Measurements from ENCODE around the gene OR4D11. TPM values are rescaled to one million over a fixed set of nuclear protein-coding genes. Genes with fewer than 3 reads are reported as not detected.
"Not testable (repeated sequence)": the region's sequence is repeated elsewhere in the genome, so short reads cannot be mapped to it uniquely, and the experiment has no call there.

Gene OR4D11
- total RNA-seq, 3 donors from 2014 or later, result not detected

DNA sequence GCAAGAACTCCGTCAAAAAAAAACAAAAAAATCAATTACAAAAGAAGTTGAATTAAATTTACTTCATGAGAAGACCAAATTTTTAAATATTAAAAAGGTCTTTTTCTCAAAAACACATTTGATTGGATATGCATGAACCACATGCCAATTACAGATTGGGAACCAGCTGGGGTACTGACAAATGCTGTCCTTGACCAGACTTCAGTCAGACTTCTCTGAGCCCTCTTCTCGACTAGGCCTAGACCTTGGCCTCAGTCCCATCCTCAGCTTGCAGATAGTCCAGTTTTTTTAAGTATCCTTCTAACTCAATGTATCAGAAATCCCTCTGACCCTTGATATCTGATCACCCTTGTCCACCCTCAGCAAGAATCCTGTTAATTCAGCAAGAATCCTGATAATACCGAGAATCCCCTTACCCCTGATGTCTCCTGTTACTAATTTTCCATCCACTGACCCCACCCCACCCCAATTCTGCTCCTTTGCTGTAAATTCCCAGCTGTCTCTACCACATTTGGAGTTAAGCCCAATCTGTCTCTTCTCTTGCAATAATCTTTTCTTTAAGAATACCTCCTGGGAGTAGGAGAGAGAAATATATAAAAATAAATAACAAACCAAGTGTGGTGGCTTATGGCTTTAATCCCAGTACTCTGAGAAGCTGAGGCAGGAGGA is 38.9 kb downstream of the OR4D11 start:
- DNase-seq, result no peak
- Histone ChIP-seq H3K4me3 (no peak overlapping the region), H3K9me3 (no peaks in the 10 kb centered on the region), H3K4me1 (ENCODE audit: low read depth) (no peaks in the 10 kb centered on the region), H3K36me3 (ENCODE audit: low read depth) (no peaks in the 10 kb centered on the region)
- intact Hi-C loops (cut with DNase I, micrococcal nuclease), result loop anchor here in 1 of 2 donors (10.0 kb wide), 1 partner anchor 133 kb away; no protein-coding TSS in a partner anchor
- no peak for ATAC-seq
- TF ChIP-seq, protein P1, sequence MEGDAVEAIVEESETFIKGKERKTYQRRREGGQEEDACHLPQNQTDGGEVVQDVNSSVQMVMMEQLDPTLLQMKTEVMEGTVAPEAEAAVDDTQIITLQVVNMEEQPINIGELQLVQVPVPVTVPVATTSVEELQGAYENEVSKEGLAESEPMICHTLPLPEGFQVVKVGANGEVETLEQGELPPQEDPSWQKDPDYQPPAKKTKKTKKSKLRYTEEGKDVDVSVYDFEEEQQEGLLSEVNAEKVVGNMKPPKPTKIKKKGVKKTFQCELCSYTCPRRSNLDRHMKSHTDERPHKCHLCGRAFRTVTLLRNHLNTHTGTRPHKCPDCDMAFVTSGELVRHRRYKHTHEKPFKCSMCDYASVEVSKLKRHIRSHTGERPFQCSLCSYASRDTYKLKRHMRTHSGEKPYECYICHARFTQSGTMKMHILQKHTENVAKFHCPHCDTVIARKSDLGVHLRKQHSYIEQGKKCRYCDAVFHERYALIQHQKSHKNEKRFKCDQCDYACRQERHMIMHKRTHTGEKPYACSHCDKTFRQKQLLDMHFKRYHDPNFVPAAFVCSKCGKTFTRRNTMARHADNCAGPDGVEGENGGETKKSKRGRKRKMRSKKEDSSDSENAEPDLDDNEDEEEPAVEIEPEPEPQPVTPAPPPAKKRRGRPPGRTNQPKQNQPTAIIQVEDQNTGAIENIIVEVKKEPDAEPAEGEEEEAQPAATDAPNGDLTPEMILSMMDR (IDR thresholded peaks at IDR 0.05), result no peak

DNA sequence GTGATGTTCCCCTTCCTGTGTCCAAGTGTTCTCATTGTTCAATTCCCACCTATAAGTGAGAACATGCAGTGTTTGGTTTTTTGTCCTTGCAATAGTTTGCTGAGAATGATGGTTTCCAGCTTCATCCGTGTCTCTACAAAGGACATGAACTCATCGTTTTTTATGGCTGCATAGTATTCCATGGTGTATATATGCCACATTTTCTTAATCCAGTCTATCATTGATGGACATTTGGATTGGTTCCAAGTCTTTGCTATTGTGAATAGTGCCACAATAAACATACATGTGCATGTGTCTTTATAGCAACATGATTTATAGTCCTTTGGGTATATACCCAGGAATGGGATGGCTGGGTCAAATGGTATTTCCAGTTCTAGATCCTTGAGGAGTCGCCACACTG is 40.3 kb downstream of the OR4D11 start:
- not testable (repeated sequence) for DNase-seq; H3K4me1 ChIP-seq (ENCODE audit: low read depth); H3K36me3 ChIP-seq (ENCODE audit: low read depth); H3K9me3 ChIP-seq; H3K4me3 ChIP-seq; ATAC-seq
- intact Hi-C loops (cut with DNase I, micrococcal nuclease), result loop anchor here in 1 of 2 donors (10.0 kb wide), 1 partner anchor 131 kb away; no protein-coding TSS in a partner anchor

DNA sequence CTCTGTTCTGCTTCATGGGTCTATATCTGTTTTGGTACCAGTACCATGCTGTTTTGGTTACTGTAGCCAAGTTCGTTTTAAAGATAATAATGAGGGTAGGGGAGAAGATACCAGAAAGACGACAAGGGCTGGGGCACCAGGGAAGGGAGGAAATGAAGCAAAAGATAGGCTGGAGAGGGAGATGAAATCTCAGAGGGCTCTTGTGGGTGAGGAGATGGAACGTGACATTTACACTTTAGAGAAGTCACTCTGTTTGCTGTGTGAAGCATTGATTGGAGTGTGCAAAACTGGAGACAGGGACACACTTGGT is 41.4 kb downstream of the OR4D11 start:
- intact Hi-C loops (cut with DNase I, micrococcal nuclease), result loop anchor here in 1 of 2 donors (10.0 kb wide), 1 partner anchor 130 kb away; no protein-coding TSS in a partner anchor
- Histone ChIP-seq H3K4me3 (no peak overlapping the region), H3K4me1 (ENCODE audit: low read depth) (no peaks in the 10 kb centered on the region), H3K9me3 (no peaks in the 10 kb centered on the region), H3K36me3 (ENCODE audit: low read depth) (no peaks in the 10 kb centered on the region)
- ATAC-seq (no peak), DNase-seq (no peak)
- TF ChIP-seq, protein P1 (IDR thresholded peaks at IDR 0.05), result no peak

DNA sequence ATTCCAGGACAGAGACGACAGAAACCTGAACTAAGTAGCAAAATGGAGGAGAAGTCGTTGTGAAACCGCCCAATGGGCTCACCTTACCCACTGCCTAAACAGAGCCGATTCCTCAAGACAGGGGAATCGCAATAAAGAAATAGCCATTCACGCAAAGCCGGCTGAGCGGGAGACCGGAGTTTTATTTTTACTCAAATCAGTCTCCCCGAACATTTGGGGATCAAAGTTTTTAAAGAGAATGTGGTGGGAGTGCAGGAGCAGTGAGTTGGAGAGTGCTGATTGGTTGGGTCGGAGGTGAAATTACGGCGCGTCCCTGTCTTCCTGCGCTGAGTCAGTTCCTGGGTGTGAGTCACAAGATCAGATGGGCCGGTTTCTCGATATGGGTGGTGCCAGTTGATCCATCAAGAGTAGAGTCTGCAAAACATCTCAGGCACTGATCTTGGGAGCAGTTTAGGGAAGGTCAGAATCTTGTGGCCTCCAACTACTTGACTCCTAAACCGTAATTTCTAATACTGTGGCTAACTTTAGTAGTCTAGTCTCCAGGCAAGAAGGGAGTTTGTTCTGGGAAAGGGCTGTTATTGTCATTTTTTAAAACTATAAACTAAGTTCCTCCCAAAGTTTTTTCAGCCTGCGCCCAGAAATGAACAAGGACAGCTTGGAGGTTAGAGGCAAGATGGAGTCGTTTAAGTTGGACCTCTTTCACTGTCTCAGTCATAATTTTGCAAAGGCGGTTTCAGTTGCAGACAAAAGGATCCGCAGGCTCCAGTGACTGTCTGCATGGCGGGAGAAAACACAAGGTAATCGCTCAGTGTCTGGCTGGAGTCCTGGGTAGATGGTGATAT is 42.0 kb downstream of the OR4D11 start:
- Histone ChIP-seq H3K36me3 (ENCODE audit: low read depth) (no peaks in the 10 kb centered on the region), H3K4me1 (ENCODE audit: low read depth) (no peaks in the 10 kb centered on the region), H3K9me3 (no peaks in the 10 kb centered on the region), H3K4me3 (no peak overlapping the region)
- no peak for ATAC-seq
- DNase-seq, result no peak
- TF ChIP-seq, protein P1 (IDR thresholded peaks at IDR 0.05), result no peak
- intact Hi-C loops (cut with DNase I, micrococcal nuclease), result loop anchor here in 1 of 2 donors (10.0 kb wide), 1 partner anchor 129 kb away; no protein-coding TSS in a partner anchor

DNA sequence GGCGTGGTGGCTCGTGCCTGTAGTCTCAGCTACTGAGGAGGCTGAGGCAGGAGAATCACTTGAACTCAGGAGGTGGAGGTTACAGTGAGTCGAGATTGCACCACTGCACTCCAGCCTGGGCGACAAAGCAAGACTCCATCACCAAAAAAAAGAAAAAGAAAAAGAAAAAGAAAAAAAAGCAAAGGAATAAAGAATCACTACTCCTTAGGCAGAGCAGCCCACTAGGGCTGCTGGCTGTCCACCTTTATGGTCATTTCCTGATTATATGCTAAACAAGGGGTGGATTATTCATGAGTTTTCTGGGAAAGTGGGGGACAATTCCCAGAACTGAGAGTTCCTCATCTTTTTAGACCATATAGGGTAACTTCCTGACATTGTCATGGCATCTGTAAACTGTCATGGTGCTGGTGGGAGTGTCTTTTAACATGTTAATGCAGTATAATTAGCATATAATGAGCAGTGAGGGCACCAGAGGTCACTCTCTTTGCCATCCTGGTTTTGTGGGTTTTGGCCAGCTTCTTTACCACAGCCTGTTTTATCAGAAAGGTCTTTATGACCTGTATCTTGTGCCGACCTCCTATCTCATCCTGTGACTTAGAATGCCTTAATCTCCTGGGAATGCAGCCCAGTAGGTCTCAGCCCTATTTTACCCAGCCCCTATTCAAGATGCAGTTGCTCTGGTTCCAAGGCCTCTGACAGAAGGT is 44.4 kb downstream of the OR4D11 start:
- not testable (repeated sequence) for H3K4me1 ChIP-seq (ENCODE audit: low read depth); DNase-seq; ATAC-seq; H3K36me3 ChIP-seq (ENCODE audit: low read depth); H3K4me3 ChIP-seq; H3K9me3 ChIP-seq
- intact Hi-C loops (cut with DNase I, micrococcal nuclease), result loop anchor here in 1 of 2 donors (10.0 kb wide), 1 partner anchor 127 kb away; no protein-coding TSS in a partner anchor

DNA sequence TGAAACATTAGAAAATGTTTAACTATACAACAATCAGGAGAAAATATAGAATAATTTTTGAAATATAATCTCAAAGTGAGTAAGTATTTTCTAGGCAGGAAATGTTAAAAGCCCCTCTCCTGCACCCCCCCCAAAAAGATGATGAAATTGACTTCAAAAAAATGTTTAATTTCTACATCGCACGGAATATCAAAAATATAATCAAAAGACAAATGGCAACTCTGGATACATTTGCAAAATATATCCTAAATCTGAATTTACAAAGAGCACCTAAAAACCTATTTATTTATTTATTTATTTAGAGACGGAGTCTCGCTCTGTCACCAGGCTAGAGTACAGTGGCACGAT is 44.9 kb downstream of the OR4D11 start:
- intact Hi-C loops (cut with DNase I, micrococcal nuclease), result loop anchor here in 1 of 2 donors (10.0 kb wide), 1 partner anchor 127 kb away; no protein-coding TSS in a partner anchor
- ATAC-seq (no peak), DNase-seq (no peak)
- TF ChIP-seq, protein P1 (IDR thresholded peaks at IDR 0.05), result no peak
- Histone ChIP-seq H3K4me1 (ENCODE audit: low read depth) (no peaks in the 10 kb centered on the region), H3K36me3 (ENCODE audit: low read depth) (no peaks in the 10 kb centered on the region), H3K9me3 (no peaks in the 10 kb centered on the region), H3K4me3 (no peak overlapping the region)

All from mucosa of descending colon (tissue), 3 donors.